Suppressor macrophage treated with lipopolysaccharide for 4 hours (primary cell): Measurements from ENCODE around the gene KCNK17.

ENCODE experiments used
- DNase-seq: peaks from one replicate; pipeline ENCODE4 v3.0.0-alpha.2; 2020

KCNK17 gene

GRCh38 chr6:39302011-39302410, 12.2 kb downstream of the KCNK17 start:
- DNase-seq, result no peak

- no peak for DNase-seq
Observed at GRCh38 chr6:39301606-39302005, 12.6 kb downstream of the KCNK17 start.

- DNase-seq, result peak; percentile 64
Observed at GRCh38 chr6:39300739-39301138, 13.5 kb downstream of the KCNK17 start.

- no peak for DNase-seq
Observed at GRCh38 chr6:39298061-39298460, 16.2 kb downstream of the KCNK17 start.

GRCh38 chr6:39296745-39297640, 17.2 kb downstream of the KCNK17 start:
- no peak for DNase-seq

- no peak for DNase-seq
Observed at GRCh38 chr6:39295611-39296011, 18.6 kb downstream of the KCNK17 start.

- no peak for DNase-seq
Observed at GRCh38 chr6:39294899-39295298, 19.3 kb downstream of the KCNK17 start.

GRCh38 chr6:39294133-39294532, 20.1 kb downstream of the KCNK17 start:
- peak; percentile 64 for DNase-seq

- no peak for DNase-seq
Observed at GRCh38 chr6:39292637-39293036, 21.6 kb downstream of the KCNK17 start.

GRCh38 chr6:39289490-39289889, 24.7 kb downstream of the KCNK17 start:
- DNase-seq, result peak; percentile 90

- DNase-seq, result no peak
Observed at GRCh38 chr6:39287601-39288000, 26.6 kb downstream of the KCNK17 start.

- peak; percentile 29 for DNase-seq
Observed at GRCh38 chr6:39286596-39286995, 27.6 kb downstream of the KCNK17 start.

- DNase-seq, result peak; percentile 46
Observed at GRCh38 chr6:39282774-39283173, 31.4 kb downstream of the KCNK17 start.

GRCh38 chr6:39281312-39281980, 32.8 kb downstream of the KCNK17 start:
- no peak for DNase-seq

- peak; percentile 89 for DNase-seq
Observed at GRCh38 chr6:39280247-39280731, 33.9 kb downstream of the KCNK17 start.

GRCh38 chr6:39279539-39279938, 34.7 kb downstream of the KCNK17 start:
- no peak for DNase-seq

GRCh38 chr6:39276379-39276995, 37.7 kb downstream of the KCNK17 start:
- no peak for DNase-seq

- DNase-seq, result no peak
Observed at GRCh38 chr6:39274903-39275302, 39.3 kb downstream of the KCNK17 start.

GRCh38 chr6:39274471-39274870, 39.7 kb downstream of the KCNK17 start:
- DNase-seq, result no peak

GRCh38 chr6:39273406-39273821, 40.8 kb downstream of the KCNK17 start:
- peak; percentile 25 for DNase-seq

- no peak for DNase-seq
Observed at GRCh38 chr6:39269961-39270360, 44.3 kb downstream of the KCNK17 start.

GRCh38 chr6:39268721-39269120, 45.5 kb downstream of the KCNK17 start:
- DNase-seq, result no peak

GRCh38 chr6:39268171-39268570, 46.0 kb downstream of the KCNK17 start:
- no peak for DNase-seq
